H1 (cell line): ENCODE results near the gene TEX14. TPM values are rescaled to one million over a fixed set of nuclear protein-coding genes. Genes with fewer than 3 reads are reported as not detected.

Experiments used
- BCL11A ChIP-seq, 2 experiments: IDR thresholded peaks; one replicate each; pipeline ENCODE4 v1.6.1; 2011; ENCODE audit warnings: low read depth in 2 of 2, low read length in 2 of 2, mild to moderate bottlenecking in 2 of 2
- GTF2F1 ChIP-seq: IDR thresholded peaks from 2 replicates; pipeline ENCODE4 v1.6.1; 2012; ENCODE audit warnings: low read depth, low read length, improper control_type of control experiment, borderline replicate concordance
- KDM4A ChIP-seq: IDR thresholded peaks from one replicate; pipeline ENCODE4 v1.7.1; 2012; ENCODE audit warnings: low read depth, mild to moderate bottlenecking, moderate library complexity, low read length, inconsistent platforms; ENCODE audit not compliant: severe bottlenecking
- MAFK ChIP-seq: IDR thresholded peaks from 2 replicates; pipeline ENCODE4 v1.6.1; 2012; ENCODE audit warnings: low read depth, mild to moderate bottlenecking, improper control_type of control experiment, low read length
- NANOG ChIP-seq: IDR thresholded peaks from 2 replicates; pipeline ENCODE4 v1.6.1; 2011; ENCODE audit warnings: low read length, low read depth, mild to moderate bottlenecking, inconsistent platforms; ENCODE audit not compliant: insufficient read depth, poor library complexity, severe bottlenecking
- SP1 ChIP-seq: IDR thresholded peaks from 2 replicates; pipeline ENCODE4 v1.6.1; 2011; ENCODE audit warnings: low read depth, low read length
- SRF ChIP-seq: IDR thresholded peaks from 2 replicates; pipeline ENCODE4 v1.6.1; 2011; ENCODE audit warnings: mild to moderate bottlenecking, low read depth, low read length, moderate library complexity
- polyA plus RNA-seq, 7 experiments: library from polyadenylated mRNA; depleted of rRNA in 3 of 7; stranded (reverse) in 5 of 7; unstranded in 2 of 7; fragments of >200 nt in 5 of 7; fragments of 200-250 nt in 2 of 7; gene quantifications; 1 replicate in 5 of 7; 2 replicates in 1 of 7; 4 replicates in 1 of 7; pipeline versions ENCODE4 v1.2.1 to v1.2.3, GENCODE V29; 2011 to 2013; ENCODE audit warnings: missing spikeins in 2 of 7, mixed read lengths in 2 of 7
- total RNA-seq: library from RNA; stranded (reverse); fragmentation: NEBNext Ultra II Directional; extraction: Animal tissue kit (Norgen Biotek cat#: 25700); gene quantifications from 2 replicates; pipeline ENCODE4 v1.2.1, GENCODE V29; 2021
- TF ChIP-seq, protein P1 (sequence below): IDR thresholded peaks from 2 replicates; pipeline ENCODE4 v1.6.1; 2012; ENCODE audit warnings: inconsistent platforms

TEX14 gene
- total and polyA plus RNA-seq, 2 of the 8 experiments (the other 6 are each of a cell fraction or from before 2014, with no cell fraction given) = 0.83 to 2.5 TPM

- no peak for TF ChIP-seq NANOG
- TF ChIP-seq SP1 = no peak
- TF ChIP-seq, protein P1, sequence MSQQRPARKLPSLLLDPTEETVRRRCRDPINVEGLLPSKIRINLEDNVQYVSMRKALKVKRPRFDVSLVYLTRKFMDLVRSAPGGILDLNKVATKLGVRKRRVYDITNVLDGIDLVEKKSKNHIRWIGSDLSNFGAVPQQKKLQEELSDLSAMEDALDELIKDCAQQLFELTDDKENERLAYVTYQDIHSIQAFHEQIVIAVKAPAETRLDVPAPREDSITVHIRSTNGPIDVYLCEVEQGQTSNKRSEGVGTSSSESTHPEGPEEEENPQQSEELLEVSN = no peak
- TF ChIP-seq KDM4A = no peak
- no peak for TF ChIP-seq SRF
- TF ChIP-seq GTF2F1 = no peak
- TF ChIP-seq MAFK = no peak
- TF ChIP-seq BCL11A (IDR thresholded peaks at IDR 0.05; ENCODE audit: low read depth in 2 of 2, low read length in 2 of 2) = no peak
Observed at GRCh38 chr17:58590377-58590776, 101.5 kb downstream of the TEX14 start (continued).
